K562 (cell line): Measurements from ENCODE around the gene ZNF513. TPM values are rescaled to one million over a fixed set of nuclear protein-coding genes. Genes with fewer than 3 reads are reported as not detected.
A peak's percentile ranks its signal among the peaks of the same experiment; 100 is the strongest.

ENCODE experiments used
- AFF1 ChIP-seq, 2 experiments: fragments of 450-650 bp; IDR thresholded peaks; 2 replicates each; pipeline ENCODE4 v1.6.1; 2018; ENCODE audit warnings: mild to moderate bottlenecking in 2 of 2, low read depth in 1 of 2; ENCODE audit not compliant: partially characterized antibody in 2 of 2
- ATF3 ChIP-seq, 2 experiments: fragments of 450-650 bp in 1 of 2; sonication (generic) in 1 of 2; formaldehyde crosslinking in 1 of 2; IDR thresholded peaks in 1 of 2; conservative IDR thresholded peaks in 1 of 2; 2 replicates each; pipeline versions ENCODE4 v1.6.1 to v1.8.1; 2016 to 2023; ENCODE audit warnings: mild to moderate bottlenecking in 2 of 2, moderate library complexity in 2 of 2, inconsistent platforms in 1 of 2, missing genetic modification reagents in 1 of 2
- HDAC1 ChIP-seq, 2 experiments: fragments of 450-650 bp; IDR thresholded peaks; 2 replicates each; pipeline ENCODE4 v1.6.1; 2016 to 2017; ENCODE audit warnings: inconsistent platforms in 1 of 2, mild to moderate bottlenecking in 1 of 2, moderate library complexity in 1 of 2
- THAP12 ChIP-seq: fragments of 250-450 bp; sonication (Bioruptor Pico); IDR thresholded peaks from 2 replicates; pipeline ENCODE4 v1.9.0; 2021; ENCODE audit warnings: mild to moderate bottlenecking, inconsistent platforms
- U2AF1 ChIP-seq: fragments of 200-400 bp; formaldehyde crosslinking; optimal IDR thresholded peaks from 2 replicates; pipeline ENCODE3; 2017; ENCODE audit warnings: mild to moderate bottlenecking, low read depth, low read length, moderate library complexity
- ZNF3 ChIP-seq: fragments of 250-450 bp; sonication (Bioruptor Pico); IDR thresholded peaks from 2 replicates; pipeline ENCODE4 v1.5.0; 2021; ENCODE audit warnings: mild to moderate bottlenecking, moderate library complexity
- ZNF592 ChIP-seq: fragments of 450-650 bp; IDR thresholded peaks from 2 replicates; pipeline ENCODE4 v1.6.1; 2017; ENCODE audit warnings: antibody characterized with exemption, mild to moderate bottlenecking
- ZNF830 ChIP-seq: fragments of 250-450 bp; sonication (Bioruptor Pico); IDR thresholded peaks from 2 replicates; pipeline ENCODE4 v1.5.0; 2021; ENCODE audit warnings: mild to moderate bottlenecking
- ZSCAN32 ChIP-seq: fragments of 450-650 bp; formaldehyde crosslinking; IDR thresholded peaks from 2 replicates; pipeline ENCODE4 v1.4.0; 2020; ENCODE audit warnings: mild to moderate bottlenecking, moderate library complexity
- polyA plus RNA-seq, 8 experiments: library from polyadenylated mRNA; depleted of rRNA in 4 of 8; stranded (reverse) in 5 of 8; unstranded in 3 of 8; fragments of >200 nt; fragmentation: Nextera tagmentation in 2 of 8; fragmentation: Illumina TruSeq in 1 of 8; extraction: Ambion mirVana in 2 of 8; extraction: Trizol in 1 of 8; gene quantifications; 2 replicates each; pipeline versions ENCODE4 v1.2.1 to v1.2.3, GENCODE V29; 2011 to 2014; ENCODE audit warnings: inconsistent platforms in 1 of 8, missing spikeins in 1 of 8
- total RNA-seq, 7 experiments: library from RNA; depleted of rRNA in 6 of 7; stranded (reverse); fragments of >200 nt in 6 of 7; fragmentation: Illumina TruSeq in 2 of 7; extraction: Trizol in 2 of 7; gene quantifications; 2 replicates each; pipeline versions ENCODE4 v1.2.1 to v1.2.3, GENCODE V29; 2011 to 2021; ENCODE audit warnings: low replicate concordance in 1 of 7
- TF ChIP-seq, protein P1 (sequence below): sonication (generic); formaldehyde crosslinking; IDR thresholded peaks from 2 replicates; pipeline ENCODE4 v1.4.0; 2020; ENCODE audit warnings: mild to moderate bottlenecking, missing genetic modification reagents

ZNF513 gene
- total and polyA plus RNA-seq, 9 of the 15 experiments (the other 6 are each of a cell fraction or from before 2014, with no cell fraction given): 0.04 to 13.6 (median 4.4) TPM

DNA sequence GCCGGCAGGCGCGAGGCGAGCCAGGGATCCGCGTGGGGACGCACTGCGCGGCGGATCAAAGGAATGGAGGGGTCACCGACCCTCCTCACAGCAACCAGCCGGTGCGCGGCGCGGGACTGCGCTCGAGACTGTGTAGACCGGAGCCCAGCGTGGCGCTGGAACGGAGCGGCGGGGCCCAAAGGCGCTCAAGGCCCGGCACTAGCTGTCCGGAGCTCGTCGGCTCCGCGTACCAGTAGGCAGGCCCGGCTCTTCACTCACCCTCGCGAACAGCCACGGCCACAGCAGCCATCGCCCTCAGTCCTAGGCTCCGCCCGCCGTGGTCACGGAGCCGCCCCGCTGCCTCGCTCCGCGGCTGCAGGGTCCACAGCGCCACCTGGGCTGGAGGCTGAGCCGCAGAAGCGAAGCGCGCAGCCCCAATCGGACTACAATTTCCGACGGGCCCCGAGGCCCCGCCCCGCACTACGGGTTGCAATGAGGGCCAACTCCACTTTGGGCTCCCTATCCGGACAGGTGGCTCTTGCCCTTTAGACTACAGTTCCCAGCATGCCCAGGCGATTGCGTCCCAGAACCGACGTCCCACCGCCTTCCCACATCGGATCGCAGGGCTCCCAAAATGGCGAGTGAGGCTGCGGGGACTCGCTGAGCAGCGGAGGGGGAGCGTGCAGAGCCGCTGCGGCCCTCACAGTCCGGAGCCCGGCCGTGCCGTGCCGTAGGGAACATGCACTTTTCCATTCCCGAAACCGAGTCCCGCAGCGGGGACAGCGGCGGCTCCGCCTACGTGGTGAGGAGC, 10.3 kb downstream of the ZNF513 start, which contains the start of the genes EIF2B4 and SNX17 (continued):
- TF ChIP-seq U2AF1 (peak; percentile 77), ZNF592 (0 out of 2 replicates have a peak, but pooled peaks have one; percentile 3), ATF3 (IDR thresholded peaks at IDR 0.05) (no peak; the same call in 1 of the 2 replicates), ATF3 (CRISPR knock-in tag; conservative IDR thresholded peaks at IDR 0.05) (no peak; the same call in 1 of the 2 replicates), ZSCAN32 (CRISPR knock-in tag) (0 out of 2 replicates have a peak, but pooled peaks have one; percentile 44), ZNF3 (CRISPR knock-in tag) (no peak), AFF1 (IDR thresholded peaks at IDR 0.05; ENCODE audit: low read depth in 1 of 2, partially characterized antibody in 2 of 2) (peak in 1 of 2 experiments; percentile 94), THAP12 (CRISPR knock-in tag) (peak; percentile 79; the same call in 1 of the 2 replicates), ZNF830 (CRISPR knock-in tag) (no peak), HDAC1 (IDR thresholded peaks at IDR 0.05) (0 out of 4 replicates have a peak, but pooled peaks of 1 of the 2 experiments have one; percentile 6)
- TF ChIP-seq, protein P1, sequence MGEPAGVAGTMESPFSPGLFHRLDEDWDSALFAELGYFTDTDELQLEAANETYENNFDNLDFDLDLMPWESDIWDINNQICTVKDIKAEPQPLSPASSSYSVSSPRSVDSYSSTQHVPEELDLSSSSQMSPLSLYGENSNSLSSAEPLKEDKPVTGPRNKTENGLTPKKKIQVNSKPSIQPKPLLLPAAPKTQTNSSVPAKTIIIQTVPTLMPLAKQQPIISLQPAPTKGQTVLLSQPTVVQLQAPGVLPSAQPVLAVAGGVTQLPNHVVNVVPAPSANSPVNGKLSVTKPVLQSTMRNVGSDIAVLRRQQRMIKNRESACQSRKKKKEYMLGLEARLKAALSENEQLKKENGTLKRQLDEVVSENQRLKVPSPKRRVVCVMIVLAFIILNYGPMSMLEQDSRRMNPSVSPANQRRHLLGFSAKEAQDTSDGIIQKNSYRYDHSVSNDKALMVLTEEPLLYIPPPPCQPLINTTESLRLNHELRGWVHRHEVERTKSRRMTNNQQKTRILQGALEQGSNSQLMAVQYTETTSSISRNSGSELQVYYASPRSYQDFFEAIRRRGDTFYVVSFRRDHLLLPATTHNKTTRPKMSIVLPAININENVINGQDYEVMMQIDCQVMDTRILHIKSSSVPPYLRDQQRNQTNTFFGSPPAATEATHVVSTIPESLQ: peak; percentile 91; the same call in 1 of the 2 replicates
